Mesodermal cell (in vitro differentiated cells): ENCODE measurements around the gene BPNT1.

Experiments
- H3K27ac ChIP-seq: 2 replicates; pipeline ENCODE4 v1.7.0; 2013; ENCODE audit warnings: mild to moderate bottlenecking, low read depth, low read length, moderate library complexity; ENCODE audit not compliant: severe bottlenecking
- H3K36me3 ChIP-seq: 2 replicates; pipeline ENCODE4 v1.7.1; 2013; ENCODE audit warnings: mild to moderate bottlenecking, low read length, moderate library complexity; ENCODE audit not compliant: control insufficient read depth, insufficient read depth
- H3K4me1 ChIP-seq: one replicate; pipeline ENCODE4 v1.7.1; 2013; ENCODE audit warnings: mild to moderate bottlenecking, low read length; ENCODE audit not compliant: insufficient read depth, control insufficient read depth, poor library complexity, severe bottlenecking
- H3K4me3 ChIP-seq: 2 replicates; pipeline ENCODE4 v1.7.0; 2013; ENCODE audit warnings: low read length, control low read depth, mild to moderate bottlenecking; ENCODE audit not compliant: insufficient read depth, poor library complexity, severe bottlenecking; ENCODE audit errors: extremely low read depth
- H3K9me3 ChIP-seq: 2 replicates; pipeline ENCODE4 v1.7.1; 2013; ENCODE audit warnings: mild to moderate bottlenecking, low read length, moderate library complexity; ENCODE audit not compliant: control insufficient read depth
- WGBS, 2 experiments: methylation state at CpG; one replicate each; pipeline ENCODE4 v1.1.5; 2013; ENCODE audit warnings: missing lambda C conversion rate in 2 of 2; ENCODE audit not compliant: insufficient coverage in 2 of 2; 5-methylcytosine and 5-hydroxymethylcytosine counted together

BPNT1 gene

GRCh38 chr1:220076861-220077762, 12.5 kb downstream of the BPNT1 start:
- Histone ChIP-seq H3K36me3 (peaks cover 18% of the 10 kb centered on the region), H3K4me3 (no peak overlapping the region)
- WGBS, 2 experiments: 100% methylated on average over 2 of the region's 4 CpGs; no CpG with 5 or more reads in 1 of the 2 experiments

GRCh38 chr1:220067269-220068204, 22.1 kb downstream of the BPNT1 start:
- Histone ChIP-seq H3K9me3 (no peaks in the 10 kb centered on the region), H3K4me3 (no peak overlapping the region), H3K36me3 (peaks cover 33% of the 10 kb centered on the region), H3K27ac (no peak overlapping the region), H3K4me1 (no peaks in the 10 kb centered on the region)
- WGBS, 2 experiments: 100% methylated on average over 1 of the region's 3 CpGs; no CpG with 5 or more reads in 1 of the 2 experiments

More at GRCh38 chr1:220076861-220077762, 12.5 kb downstream of the BPNT1 start:
- no peaks in the 10 kb centered on the region for H3K9me3 ChIP-seq
- H3K4me1 ChIP-seq: no peaks in the 10 kb centered on the region
- no peak overlapping the region for H3K27ac ChIP-seq

GRCh38 chr1:220062629-220063028, 27.0 kb downstream of the BPNT1 start:
- Histone ChIP-seq H3K27ac (no peak overlapping the region), H3K9me3 (no peaks in the 10 kb centered on the region), H3K36me3 (peaks cover 33% of the 10 kb centered on the region), H3K4me3 (no peak overlapping the region), H3K4me1 (no peaks in the 10 kb centered on the region)
- no CpG with 5 or more reads among the region's 6 CpGs for WGBS, 2 experiments

- Histone ChIP-seq H3K4me1 (no peaks in the 10 kb centered on the region), H3K36me3 (peaks cover 29% of the 10 kb centered on the region), H3K27ac (no peak overlapping the region), H3K9me3 (no peaks in the 10 kb centered on the region), H3K4me3 (no peak overlapping the region)
- 60% methylated on average over 2 of the region's 3 CpGs; no CpG with 5 or more reads in 1 of the 2 experiments for WGBS, 2 experiments
These were observed 28.7 kb downstream of the BPNT1 start for GRCh38 chr1:220060876-220061275.

- Histone ChIP-seq H3K9me3 (no peaks in the 10 kb centered on the region), H3K27ac (no peak overlapping the region), H3K4me1 (no peaks in the 10 kb centered on the region), H3K4me3 (no peak overlapping the region), H3K36me3 (peaks cover 8% of the 10 kb centered on the region)
- WGBS, 2 experiments: 100% methylated on average over 1 of the region's 1 CpG
These were observed 33.2 kb downstream of the BPNT1 start for GRCh38 chr1:220056374-220056773.

- Histone ChIP-seq H3K36me3 (peaks cover 6% of the 10 kb centered on the region), H3K4me3 (peak within 1 kb of the TSS; percentile 95), H3K9me3 (no peaks in the 10 kb centered on the region), H3K27ac (peak within 1 kb of the TSS; percentile 84), H3K4me1 (peaks cover 5% of the 10 kb centered on the region)
- WGBS, 2 experiments: 0% methylated on average over 56 to 61 of the region's 71 CpGs
These were observed 43.3 kb downstream of the BPNT1 start, which contains the start of gene EPRS1 for GRCh38 chr1:220046052-220046930. Gene EPRS1 (minus strand): TSS chr1:220046505. CDS start chr1:220046388, 117 bp downstream.

GRCh38 chr1:220045356-220046051, 44.1 kb downstream of the BPNT1 start:
- Histone ChIP-seq H3K36me3 (peaks cover 11% of the 10 kb centered on the region), H3K4me3 (peak overlapping the region; percentile 95), H3K4me1 (peaks cover 5% of the 10 kb centered on the region), H3K27ac (peak overlapping the region; percentile 84), H3K9me3 (no peaks in the 10 kb centered on the region)
- WGBS, 2 experiments: 22 to 38% methylated on average over 8 to 14 of the region's 17 CpGs

GRCh38 chr1:220044678-220045355, 44.8 kb downstream of the BPNT1 start:
- Histone ChIP-seq H3K27ac (no peak overlapping the region), H3K4me1 (peaks cover 5% of the 10 kb centered on the region), H3K4me3 (peak overlapping the region; percentile 95), H3K9me3 (no peaks in the 10 kb centered on the region), H3K36me3 (peaks cover 18% of the 10 kb centered on the region)
- WGBS, 2 experiments: 100% methylated on average over 1 of the region's 4 CpGs

GRCh38 chr1:220043646-220044045, 45.9 kb downstream of the BPNT1 start:
- no peak overlapping the region for H3K4me3 ChIP-seq
- H3K27ac ChIP-seq: no peak overlapping the region
- H3K9me3 ChIP-seq: no peaks in the 10 kb centered on the region
- 100% methylated on average over 1 to 2 of the region's 2 CpGs for WGBS, 2 experiments
- peaks cover 5% of the 10 kb centered on the region for H3K4me1 ChIP-seq
- peaks cover 30% of the 10 kb centered on the region for H3K36me3 ChIP-seq
